ENCODE measurements around the gene DOK1. TPM values are rescaled to one million over a fixed set of nuclear protein-coding genes. Genes with fewer than 3 reads are reported as not detected.

DOK1 gene
- total RNA-seq, 2 experiments from 2014 or later, result 15.0 to 16.6 TPM

- Mint-ChIP-seq H3K4me3 (peak within 1 kb of the TSS; percentile 52), H3K9me3 (no peaks in the 10 kb centered on the region), H3K4me1 (ENCODE audit: low read depth) (peaks cover 26% of the 10 kb centered on the region), H3K27ac (no peak within 1 kb of the TSS), H3K36me3 (ENCODE audit: low read depth) (peaks cover 5% of the 10 kb centered on the region), H3K27me3 (peaks cover 68% of the 10 kb centered on the region)
- DNase-seq, result no peak
- POLR2A ChIA-PET, result interaction anchor here (1.1 to 1.8 kb wide), 5 partner anchors 12 to 52 kb away, joined by 3 to 6 read pairs (median 4); partner anchors contain the start of gene CCDC142
- TF ChIP-seq CTCF (IDR thresholded peaks at IDR 0.05), result no peak
- CTCF ChIA-PET, result interaction anchor here (1.1 to 2.0 kb wide), 4 partner anchors 8 to 73 kb away, joined by 3 to 4 read pairs (median 4); partner anchors contain the start of genes CCDC142 and TTC31
- ATAC-seq, result peak; percentile 14
- intact Hi-C loops (cut with micrococcal nuclease), result no loop called here
These were observed 39.9 kb upstream of the DOK1 start, which contains the start of gene TLX2 for GRCh38 chr2:74514368-74515270. Gene TLX2, plus strand, starts transcription at chr2:74514450. Its CDS starts 357 bp downstream, at chr2:74514807.

GRCh38 chr2:74515271-74515980 lies 39.1 kb upstream of the DOK1 start:
- Mint-ChIP-seq H3K4me3 (peak overlapping the region; percentile 52), H3K4me1 (ENCODE audit: low read depth) (peaks cover 26% of the 10 kb centered on the region), H3K27me3 (peaks cover 70% of the 10 kb centered on the region), H3K9me3 (no peaks in the 10 kb centered on the region), H3K36me3 (ENCODE audit: low read depth) (peaks cover 5% of the 10 kb centered on the region), H3K27ac (no peak overlapping the region)
- POLR2A ChIA-PET, result interaction anchor here (1.3 to 2.7 kb wide), 5 partner anchors 12 to 18 kb away, joined by 3 to 15 read pairs (median 5); partner anchors contain the start of genes AUP1 and HTRA2
- CTCF ChIA-PET, result interaction anchor here (1.1 to 2.0 kb wide), 3 partner anchors 9 to 72 kb away, joined by 3 to 4 read pairs (median 3); partner anchors contain the start of genes CCDC142 and TTC31
- ATAC-seq (peak; percentile 10), DNase-seq (no peak)
- intact Hi-C loops (cut with micrococcal nuclease), result no loop called here
- TF ChIP-seq CTCF (IDR thresholded peaks at IDR 0.05), result no peak

- intact Hi-C loops (cut with micrococcal nuclease), result no loop called here
- peaks cover 26% of the 10 kb centered on the region for H3K4me1 Mint-ChIP-seq (ENCODE audit: low read depth)
- ChIA-PET CTCF (interaction anchor here (1.1 to 1.8 kb wide), 2 partner anchors 16 to 71 kb away, joined by 3 to 4 read pairs; no protein-coding TSS in a partner anchor), POLR2A (interaction anchor here (0.8 to 2.7 kb wide), 6 partner anchors 9 to 15 kb away, joined by 3 to 15 read pairs (median 4); partner anchors contain the start of genes AUP1 and HTRA2)
- peak; percentile 80 for DNase-seq
- peaks cover 5% of the 10 kb centered on the region for H3K36me3 Mint-ChIP-seq (ENCODE audit: low read depth)
- TF ChIP-seq CTCF (IDR thresholded peaks at IDR 0.05), result no peak
- H3K27ac Mint-ChIP-seq, result no peak overlapping the region
- H3K27me3 Mint-ChIP-seq, result peaks cover 66% of the 10 kb centered on the region
- H3K9me3 Mint-ChIP-seq, result no peaks in the 10 kb centered on the region
- peak overlapping the region; percentile 42 for H3K4me3 Mint-ChIP-seq
- ATAC-seq, result peak; percentile 80
These were observed 38.4 kb upstream of the DOK1 start for GRCh38 chr2:74515981-74516633.

GRCh38 chr2:74516650-74517049 lies 37.9 kb upstream of the DOK1 start:
- no peak for TF ChIP-seq CTCF (IDR thresholded peaks at IDR 0.05)
- no peak for ATAC-seq
- peaks cover 61% of the 10 kb centered on the region for H3K27me3 Mint-ChIP-seq
- intact Hi-C loops (cut with micrococcal nuclease), result no loop called here
- ChIA-PET POLR2A (interaction anchor here (0.8 to 2.7 kb wide), 4 partner anchors 10 to 16 kb away, joined by 3 to 15 read pairs (median 4); partner anchors contain the start of genes AUP1 and HTRA2), CTCF (interaction anchor here (1.8 kb wide), 1 partner anchor 15 kb away, joined by 4 read pairs; no protein-coding TSS in a partner anchor)
- H3K27ac Mint-ChIP-seq, result no peak overlapping the region
- no peaks in the 10 kb centered on the region for H3K9me3 Mint-ChIP-seq
- peak overlapping the region; percentile 42 for H3K4me3 Mint-ChIP-seq
- peaks cover 23% of the 10 kb centered on the region for H3K4me1 Mint-ChIP-seq (ENCODE audit: low read depth)
- peaks cover 5% of the 10 kb centered on the region for H3K36me3 Mint-ChIP-seq (ENCODE audit: low read depth)
- DNase-seq, result no peak
